HL-60 (cell line): ENCODE measurements around the gene IL1RAPL1.

Source experiments
- CTCF ChIP-seq: IDR thresholded peaks from one replicate; pipeline ENCODE4 v1.5.1; 2011; ENCODE audit warnings: low read length, control low read depth, inconsistent platforms; ENCODE audit not compliant: insufficient read depth
- REST ChIP-seq: IDR thresholded peaks from 2 replicates; pipeline ENCODE4 v1.6.1; 2012; ENCODE audit warnings: low read depth; ENCODE audit not compliant: insufficient replicate concordance
- SPI1 ChIP-seq: IDR thresholded peaks from 2 replicates; pipeline ENCODE4 v1.6.1; 2012; ENCODE audit warnings: low read depth, mild to moderate bottlenecking, borderline replicate concordance

DNA sequence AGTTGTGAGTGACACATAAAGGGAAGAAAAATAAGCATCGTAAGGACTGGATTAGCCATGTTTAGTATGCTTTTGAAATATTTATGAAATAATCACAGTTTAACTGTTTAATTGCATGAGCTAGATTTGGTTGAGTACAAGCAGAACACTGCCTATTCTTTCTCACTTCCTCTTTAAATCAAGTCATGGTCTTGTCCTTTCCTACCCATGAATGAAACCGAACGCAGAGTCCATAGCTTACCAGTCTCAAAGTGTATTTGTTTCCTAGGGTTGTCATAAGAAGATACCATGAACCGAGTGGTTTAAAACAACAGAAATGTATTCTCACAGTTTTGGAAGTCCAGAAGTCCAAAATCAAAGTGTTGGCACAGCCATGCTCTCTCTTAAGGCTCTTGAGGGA, 944.1 kb downstream of the IL1RAPL1 start:
- TF ChIP-seq SPI1 = no peak
- TF ChIP-seq REST = no peak
- no peak for TF ChIP-seq CTCF
